ENCODE results near the gene HOOK2.
A peak's percentile ranks its signal among the peaks of the same experiment; 100 is the strongest.

The HOOK2 gene

GRCh38 chr19:12782424-12783290 lies 7.3 kb upstream of the HOOK2 start:
- peak; percentile 86 to 93 for DNase-seq

DNA sequence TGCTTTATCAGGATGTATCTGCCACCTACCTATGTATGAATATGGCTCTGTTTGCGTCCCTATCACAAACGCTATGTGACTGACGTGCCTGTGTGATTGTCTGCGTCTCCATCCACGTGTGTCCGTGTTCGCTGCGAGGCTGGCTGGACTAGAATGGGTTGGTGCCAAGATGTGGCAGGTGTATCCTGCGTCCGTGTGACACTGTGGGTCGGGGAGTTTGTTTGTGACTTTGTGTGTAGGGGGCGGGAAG lies 6.7 kb upstream of the HOOK2 start:
- no peak for DNase-seq

- no peak for DNase-seq
These were observed 4.0 kb upstream of the HOOK2 start for GRCh38 chr19:12779162-12779993.

DNA sequence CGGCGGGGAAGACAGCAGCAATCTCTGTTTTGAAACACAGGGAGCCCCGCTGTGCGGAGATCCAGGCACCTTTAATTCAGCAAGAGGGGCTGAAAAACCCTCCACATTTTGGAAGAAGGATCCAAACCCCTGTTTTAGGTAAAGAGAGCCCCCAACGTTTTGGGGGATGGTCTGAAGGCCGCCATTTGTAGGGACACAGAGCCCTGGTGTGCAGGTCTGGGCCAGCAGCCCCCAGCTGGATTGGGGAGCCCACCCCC lies 3.5 kb upstream of the HOOK2 start:
- no peak for DNase-seq

- peak; percentile 48 to 57 for DNase-seq
These were observed 2.9 kb upstream of the HOOK2 start for GRCh38 chr19:12778017-12778904.

GRCh38 chr19:12777217-12778016 lies 2.1 kb upstream of the HOOK2 start:
- DNase-seq = peak; percentile 88 to 90

DNA sequence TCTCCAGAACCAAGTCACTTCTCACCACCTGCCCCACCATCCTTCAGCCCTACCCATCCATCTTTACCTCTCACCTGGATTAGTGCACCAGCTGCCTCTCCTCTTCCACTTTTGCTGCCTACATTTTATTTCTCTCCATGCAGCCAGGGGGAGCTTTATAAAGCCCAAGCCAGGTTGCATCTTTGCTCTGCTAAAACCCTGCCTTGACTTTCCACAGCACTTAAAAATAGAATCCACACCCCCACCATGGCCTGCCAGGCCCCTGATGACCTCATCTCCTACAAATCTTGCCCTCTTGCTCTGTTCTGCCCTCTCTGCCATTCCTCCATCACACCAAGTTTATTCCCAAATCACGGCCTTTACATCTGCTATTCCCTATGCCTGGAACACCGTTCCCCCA lies 1.8 kb downstream of the HOOK2 start:
- no peak for DNase-seq

DNA sequence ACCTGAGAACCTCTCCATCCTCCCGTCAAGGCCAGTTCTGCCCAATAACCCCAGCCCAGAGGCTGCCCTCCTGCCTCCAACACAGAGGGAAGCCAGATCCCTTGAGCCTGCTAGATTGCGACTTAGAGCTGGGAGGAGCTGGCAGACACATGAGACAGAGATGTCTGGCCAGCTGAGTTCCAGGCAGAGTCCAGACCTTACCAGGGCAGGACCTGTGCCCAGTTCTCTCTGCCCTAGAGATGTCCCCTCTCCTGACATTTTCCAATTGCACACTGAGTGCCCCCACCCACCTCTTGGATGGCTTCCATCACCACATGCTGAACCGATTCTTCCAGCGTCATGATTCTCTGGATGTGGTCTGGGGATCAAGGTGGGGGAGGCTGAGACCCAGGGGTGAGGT lies 3.0 kb downstream of the HOOK2 start:
- no peak for DNase-seq

DNA sequence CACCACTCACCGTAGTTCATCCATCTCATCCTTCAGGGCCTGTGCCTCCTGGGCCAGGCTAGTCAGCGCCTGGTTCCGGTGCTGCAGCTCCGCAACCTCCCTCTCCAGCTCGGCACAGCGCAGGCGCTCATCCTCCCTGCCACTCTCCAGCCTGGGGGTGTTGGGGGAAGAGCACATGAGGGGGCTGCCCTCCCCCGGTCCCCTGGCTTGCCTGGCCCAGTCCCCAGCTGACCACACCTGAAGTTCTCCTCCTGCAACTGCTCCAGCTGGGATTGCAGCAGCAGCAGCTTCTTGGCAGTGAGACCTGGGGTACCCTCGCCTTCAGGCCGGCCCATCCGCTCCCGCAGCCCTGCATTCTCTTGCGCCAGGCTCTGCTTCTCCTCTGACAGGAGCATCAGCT lies 4.4 kb downstream of the HOOK2 start:
- DNase-seq = no peak

DNA sequence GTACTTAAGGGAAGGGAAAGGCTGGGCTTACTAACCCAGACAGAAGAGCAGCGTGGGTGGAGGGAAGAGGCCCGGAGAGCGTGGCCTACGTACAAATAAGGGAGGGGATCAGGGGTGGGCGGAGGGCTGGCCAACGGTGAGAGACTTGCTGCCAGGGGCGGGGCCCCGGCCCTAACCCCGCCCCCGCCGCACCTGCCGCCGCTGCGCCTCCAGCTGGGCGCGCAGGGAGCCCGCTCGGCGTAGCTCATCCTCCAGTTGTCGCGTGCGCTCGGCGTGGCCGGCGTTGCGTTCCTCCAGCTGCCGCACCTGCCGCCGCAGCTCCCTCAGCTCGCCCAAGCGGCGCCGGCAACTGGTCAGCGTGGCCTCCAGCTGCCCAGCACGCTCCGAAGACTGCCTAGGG lies 5.7 kb downstream of the HOOK2 start:
- peak; percentile 65 to 69 for DNase-seq

DNA sequence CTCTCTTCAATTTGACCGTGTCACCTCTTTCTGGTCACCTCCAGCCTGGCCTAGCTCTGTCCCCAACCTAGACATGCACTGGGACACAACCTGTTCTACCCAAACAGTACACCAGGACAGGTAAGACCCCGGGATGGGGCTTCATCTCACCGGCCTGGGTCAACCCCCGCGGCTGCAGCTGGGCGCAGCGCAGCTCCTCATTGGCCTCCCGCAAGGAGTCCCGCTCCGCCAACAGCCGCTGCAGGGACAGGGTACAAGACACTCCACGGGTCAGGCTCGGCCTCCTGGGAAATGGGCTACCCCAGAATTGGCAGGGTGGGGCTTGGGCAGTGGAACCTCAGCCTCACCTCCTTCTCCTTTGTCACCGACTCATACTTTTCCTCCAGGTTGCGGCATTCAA lies 7.7 kb downstream of the HOOK2 start:
- DNase-seq = no peak

GRCh38 chr19:12767150-12767549 lies 8.2 kb downstream of the HOOK2 start:
- no peak for DNase-seq

DNA sequence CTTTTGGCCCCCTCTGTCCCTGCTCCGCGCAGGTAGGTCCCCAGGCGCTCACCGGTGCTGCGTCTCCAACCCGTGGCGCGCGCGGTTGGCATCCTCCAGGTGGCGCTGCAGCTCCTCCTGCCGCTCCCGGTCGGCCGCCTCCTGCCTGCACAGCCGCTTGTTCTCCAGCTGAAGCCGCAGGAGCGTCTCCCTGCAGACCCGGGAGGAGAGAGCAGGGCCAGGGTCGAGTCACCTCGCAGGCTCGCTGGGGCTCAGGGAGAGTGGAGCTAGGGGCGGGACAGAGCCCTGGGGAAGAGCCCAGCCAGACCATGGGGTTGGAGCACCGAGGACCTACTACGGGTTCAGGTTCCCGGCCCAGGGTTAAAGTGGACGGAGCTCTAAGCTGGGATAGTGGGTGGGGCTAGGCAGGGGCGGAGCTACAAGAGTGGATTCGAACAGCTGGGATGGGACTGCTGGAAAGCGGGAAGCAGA lies 9.3 kb downstream of the HOOK2 start:
- peak in 1 of 2 donors; percentile 83 for DNase-seq

DNA sequence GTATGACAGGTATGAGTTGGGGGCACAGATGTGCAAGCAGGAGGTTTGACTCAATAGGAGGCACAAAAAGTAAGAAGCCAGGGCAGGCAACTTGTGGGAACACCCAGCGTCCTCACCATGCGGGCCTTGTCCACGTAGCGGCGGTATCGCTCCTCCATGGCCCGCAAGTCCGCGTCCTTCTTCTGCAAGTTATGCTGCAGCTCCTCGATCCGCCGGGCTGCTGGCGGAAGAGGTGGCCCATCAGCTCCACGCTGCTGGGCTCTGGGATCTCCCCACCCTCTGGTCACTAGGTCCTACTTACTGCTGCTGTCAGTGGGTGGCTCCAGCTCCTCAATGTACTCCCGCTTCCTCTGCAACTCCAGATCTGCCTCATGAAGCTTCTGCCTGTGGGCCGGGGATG lies 10.7 kb downstream of the HOOK2 start:
- DNase-seq = no peak

- no peak for DNase-seq
These were observed 12.3 kb downstream of the HOOK2 start for GRCh38 chr19:12763100-12763499.

GRCh38 chr19:12759686-12760085 lies 15.7 kb downstream of the HOOK2 start:
- no peak for DNase-seq

DNA sequence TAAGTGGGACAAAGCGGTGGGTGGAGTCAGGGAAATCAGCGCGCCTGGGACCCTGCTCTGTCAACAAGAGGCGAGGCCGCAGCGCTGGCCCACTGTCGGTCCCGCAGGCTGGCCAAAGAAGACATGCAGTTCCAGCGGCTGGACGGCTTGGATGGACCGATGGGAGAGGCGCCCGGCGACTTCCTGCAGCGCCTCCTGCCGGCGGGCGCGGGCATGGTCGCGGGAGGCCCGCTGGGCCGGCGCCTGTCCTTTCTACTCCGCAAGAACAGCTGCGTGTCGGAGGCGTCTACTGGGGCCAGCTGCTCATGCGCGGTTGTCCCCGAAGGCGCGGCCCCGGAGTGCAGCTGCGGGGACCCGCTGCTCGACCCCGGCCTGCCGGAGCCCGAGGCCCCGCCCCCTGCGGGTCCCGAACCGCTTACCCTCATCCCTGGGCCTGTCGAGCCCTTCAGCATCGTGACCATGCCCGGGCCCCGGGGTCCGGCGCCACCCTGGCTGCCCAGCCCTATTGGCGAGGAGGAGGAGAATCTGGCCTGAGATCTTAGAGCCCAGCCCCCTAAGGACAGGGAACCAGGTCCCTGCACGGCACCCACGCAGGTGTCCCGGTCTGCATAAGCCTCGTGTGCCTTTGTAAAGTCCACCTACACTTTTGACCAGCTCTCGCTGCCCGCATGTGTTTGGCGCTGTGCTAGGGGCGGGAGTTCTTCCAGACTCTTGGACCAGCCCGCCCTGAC lies 17.6 kb downstream of the HOOK2 start:
- peak; percentile 71 to 79 for DNase-seq

DNA sequence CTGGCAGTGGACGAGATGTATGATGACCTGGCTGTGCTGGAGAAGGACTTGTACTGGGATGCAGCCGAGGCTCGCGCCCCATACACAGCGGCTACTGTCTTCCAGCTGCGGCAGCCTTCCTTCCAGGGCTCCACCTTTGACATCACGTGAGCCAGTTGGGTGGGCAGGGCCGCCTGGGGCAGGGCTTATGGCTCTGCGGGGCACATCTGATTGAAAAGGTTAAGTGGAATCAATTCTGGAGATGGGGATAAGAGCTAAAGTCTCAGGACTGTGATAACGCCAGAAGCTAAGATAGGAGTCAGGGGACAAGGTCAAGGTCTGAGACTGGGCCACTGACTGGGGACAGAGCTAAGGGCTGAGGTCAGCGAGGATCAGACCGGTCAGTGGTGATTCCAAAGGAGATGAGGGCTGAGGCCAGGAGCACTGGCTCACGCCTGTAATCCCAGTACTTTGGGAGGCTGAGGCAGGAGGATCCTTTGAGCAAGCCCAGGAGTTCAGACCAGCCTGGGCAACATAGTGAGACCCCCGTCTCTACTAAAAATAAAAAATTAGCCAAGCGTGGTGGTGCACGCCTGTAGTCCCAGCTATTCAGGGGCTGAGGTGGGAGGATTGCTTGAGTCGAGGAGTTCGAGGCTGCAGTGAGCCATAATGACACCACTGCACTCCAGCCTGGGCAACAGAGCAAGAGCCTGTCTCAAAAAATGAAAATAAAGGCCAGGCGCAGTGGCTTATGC lies 19.0 kb downstream of the HOOK2 start:
- DNase-seq = no peak

- no peak for DNase-seq
These were observed 20.7 kb downstream of the HOOK2 start for GRCh38 chr19:12754465-12755196.

DNA sequence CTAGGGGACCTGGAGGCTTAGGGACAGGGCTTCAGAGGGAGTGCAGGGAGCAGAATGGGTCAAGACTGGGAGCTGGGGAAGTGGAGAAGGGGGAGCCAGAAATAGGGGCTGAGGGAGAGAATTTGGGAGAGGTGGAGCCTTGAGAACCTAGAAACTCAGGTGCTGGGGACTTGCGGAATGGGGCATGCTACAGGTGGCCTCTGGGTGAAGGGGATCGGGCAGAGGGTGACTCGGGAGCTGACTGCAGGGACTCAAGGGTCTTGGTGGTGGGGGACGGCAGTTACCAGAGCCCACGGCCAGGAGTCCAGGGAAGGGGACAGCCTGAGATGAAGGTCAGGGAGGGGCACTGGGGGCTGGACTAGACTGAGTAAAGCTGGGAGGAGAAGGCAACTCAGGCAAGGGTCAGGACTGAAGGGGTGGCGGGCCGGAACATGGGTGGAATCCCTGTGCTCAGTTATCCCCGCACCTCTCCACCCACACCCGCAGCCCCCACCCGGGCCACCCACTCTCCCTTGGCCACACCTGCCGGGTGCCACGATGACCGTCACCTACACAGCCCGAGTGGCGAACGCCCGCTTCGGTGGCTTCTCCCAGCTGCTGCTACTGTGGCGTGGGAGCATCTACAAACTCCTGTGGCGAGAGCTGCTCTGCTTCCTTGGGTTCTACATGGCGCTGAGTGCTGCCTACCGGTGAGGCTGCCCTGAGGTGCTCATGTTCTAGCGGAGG lies 23.1 kb downstream of the HOOK2 start:
- no peak for DNase-seq

Measured in stimulated activated CD4-positive, alpha-beta T cell treated with anti-CD3 and anti-CD28 coated beads, Interleukin-2, amount 100 ng/mL, for 24 hours (primary cell).